Breast epithelium (tissue), 4 donors: ENCODE data around the gene DTYMK. TPM values are rescaled to one million over a fixed set of nuclear protein-coding genes. Genes with fewer than 3 reads are reported as not detected.
A peak's percentile ranks its signal among the peaks of the same experiment; 100 is the strongest.

Experiments
- DNase-seq, 2 donors: peaks; one replicate each; pipeline ENCODE4 v3.0.0-alpha.2; 2019; ENCODE audit warnings: low spot score in 2 of 2
- H3K27ac ChIP-seq, 2 donors: fragments of 200-600 bp; sonication (generic) in 1 of 2; one replicate each; pipeline ENCODE4 v1.5.1; 2016 to 2019; ENCODE audit warnings: mild to moderate bottlenecking in 1 of 2
- H3K27me3 ChIP-seq, 2 donors: fragments of 200-600 bp; sonication (generic) in 1 of 2; one replicate each; pipeline versions ENCODE4 v1.5.1 to v1.6.0; 2017 to 2019; ENCODE audit warnings: control low read depth in 1 of 2, mild to moderate bottlenecking in 1 of 2
- H3K36me3 ChIP-seq: fragments of 200-600 bp; one replicate; pipeline ENCODE4 v1.5.1; 2019
- H3K4me1 ChIP-seq, 2 donors: fragments of 200-600 bp; sonication (generic); one replicate each; pipeline ENCODE4 v1.5.1; 2016 to 2019; ENCODE audit warnings: control low read depth in 1 of 2
- H3K4me3 ChIP-seq, 3 donors: fragments of 200-600 bp; sonication (generic); 1 replicate in 2 of 3; 2 replicates in 1 of 3; pipeline ENCODE4 v1.5.1; 2016 to 2019; ENCODE audit warnings: mild to moderate bottlenecking in 3 of 3, moderate library complexity in 2 of 3
- H3K9me3 ChIP-seq, 2 donors: fragments of 200-600 bp; sonication (generic) in 1 of 2; one replicate each; pipeline ENCODE4 v1.5.1; 2016 to 2019; ENCODE audit warnings: control low read depth in 1 of 2
- POLR2A ChIP-seq: fragments of 450-650 bp; IDR thresholded peaks from one replicate; pipeline ENCODE4 v1.6.1; 2016; ENCODE audit warnings: antibody characterized with exemption, mild to moderate bottlenecking, moderate library complexity
- POLR2AphosphoS5 ChIP-seq, 3 donors: sonication (generic); formaldehyde crosslinking; IDR thresholded peaks; one replicate each; pipeline ENCODE4 v1.6.1; 2017; ENCODE audit warnings: antibody characterized with exemption in 3 of 3
- intact Hi-C: fragments of 100-400 bp; cut with DNase I; formaldehyde crosslinking; loops from one replicate; pipeline ENCODE4 v1.15.1; 2023; ENCODE audit warnings: low total_unique reads
- total RNA-seq, 3 donors: library from RNA; depleted of rRNA; stranded (reverse); fragments of >200 nt; gene quantifications; one replicate each; pipeline ENCODE4 v1.1.0, GENCODE V29; 2016
- TF ChIP-seq, protein P1 (sequence below), 3 donors: fragments of 450-650 bp; IDR thresholded peaks; one replicate each; pipeline ENCODE4 v1.5.1; 2016 to 2017; ENCODE audit warnings: antibody characterized with exemption in 3 of 3, mild to moderate bottlenecking in 3 of 3, moderate library complexity in 3 of 3

Gene DTYMK
- total RNA-seq, 3 donors from 2014 or later, result 16.8 to 23.2 (median 19.7) TPM

DNA sequence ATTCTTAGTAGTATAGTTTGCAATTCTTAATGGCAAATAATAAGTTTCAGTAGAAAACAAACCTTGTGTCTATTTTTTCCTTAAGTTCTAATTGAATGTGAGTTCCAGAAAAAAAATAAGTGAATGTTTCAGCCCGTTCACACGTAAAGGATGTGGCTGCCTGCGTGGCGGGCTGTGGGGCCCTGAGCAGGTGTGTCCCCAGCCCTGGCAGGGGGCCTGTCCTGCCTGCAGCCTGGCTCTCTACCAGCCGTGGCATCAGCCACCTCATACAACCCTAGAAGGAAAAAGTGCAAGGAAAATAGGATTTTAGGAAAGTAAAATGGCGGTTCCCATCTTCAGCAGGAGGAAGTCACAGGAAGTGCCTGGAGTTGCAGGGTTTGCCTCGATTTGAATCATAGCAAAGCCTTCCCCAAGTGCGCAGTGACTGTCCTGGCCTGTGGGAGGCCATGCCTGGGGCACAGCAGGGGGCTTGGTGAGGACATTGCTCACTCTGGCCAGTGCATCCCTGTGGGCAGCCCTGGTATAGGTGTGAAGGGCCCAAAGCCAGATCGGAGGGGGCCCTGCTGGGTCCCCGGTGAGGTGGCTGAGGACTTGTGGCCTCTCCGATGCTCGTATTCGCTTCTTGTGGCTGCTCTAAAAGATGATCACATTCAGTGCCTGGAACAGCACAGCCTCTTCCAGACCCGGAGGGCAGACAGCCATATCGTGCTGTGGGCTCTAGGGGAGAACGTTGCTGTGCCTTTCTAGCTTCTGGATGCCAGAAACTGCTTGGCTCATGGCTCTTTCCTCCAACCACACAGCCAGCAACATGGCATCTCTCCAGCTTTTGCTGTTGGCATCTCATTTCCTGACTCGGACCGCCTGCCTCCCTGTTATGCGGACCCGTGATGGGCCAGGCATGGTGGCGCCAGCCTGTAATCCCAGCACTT lies 12.6 kb downstream of the DTYMK start:
- Histone ChIP-seq H3K36me3 (no peaks in the 10 kb centered on the region), H3K4me3 (no peak overlapping the region), H3K4me1 (no peaks in the 10 kb centered on the region), H3K27ac (peak overlapping the region; percentile 12 to 29), H3K9me3 (no peaks in the 10 kb centered on the region), H3K27me3 (no peaks in the 10 kb centered on the region)
- intact Hi-C loops, result no loop called here
- TF ChIP-seq POLR2AphosphoS5 (IDR thresholded peaks at IDR 0.05), result no peak
- no peak for TF ChIP-seq POLR2A
- TF ChIP-seq, protein P1, sequence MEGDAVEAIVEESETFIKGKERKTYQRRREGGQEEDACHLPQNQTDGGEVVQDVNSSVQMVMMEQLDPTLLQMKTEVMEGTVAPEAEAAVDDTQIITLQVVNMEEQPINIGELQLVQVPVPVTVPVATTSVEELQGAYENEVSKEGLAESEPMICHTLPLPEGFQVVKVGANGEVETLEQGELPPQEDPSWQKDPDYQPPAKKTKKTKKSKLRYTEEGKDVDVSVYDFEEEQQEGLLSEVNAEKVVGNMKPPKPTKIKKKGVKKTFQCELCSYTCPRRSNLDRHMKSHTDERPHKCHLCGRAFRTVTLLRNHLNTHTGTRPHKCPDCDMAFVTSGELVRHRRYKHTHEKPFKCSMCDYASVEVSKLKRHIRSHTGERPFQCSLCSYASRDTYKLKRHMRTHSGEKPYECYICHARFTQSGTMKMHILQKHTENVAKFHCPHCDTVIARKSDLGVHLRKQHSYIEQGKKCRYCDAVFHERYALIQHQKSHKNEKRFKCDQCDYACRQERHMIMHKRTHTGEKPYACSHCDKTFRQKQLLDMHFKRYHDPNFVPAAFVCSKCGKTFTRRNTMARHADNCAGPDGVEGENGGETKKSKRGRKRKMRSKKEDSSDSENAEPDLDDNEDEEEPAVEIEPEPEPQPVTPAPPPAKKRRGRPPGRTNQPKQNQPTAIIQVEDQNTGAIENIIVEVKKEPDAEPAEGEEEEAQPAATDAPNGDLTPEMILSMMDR (IDR thresholded peaks at IDR 0.05), result no peak
- DNase-seq, result no peak

DNA sequence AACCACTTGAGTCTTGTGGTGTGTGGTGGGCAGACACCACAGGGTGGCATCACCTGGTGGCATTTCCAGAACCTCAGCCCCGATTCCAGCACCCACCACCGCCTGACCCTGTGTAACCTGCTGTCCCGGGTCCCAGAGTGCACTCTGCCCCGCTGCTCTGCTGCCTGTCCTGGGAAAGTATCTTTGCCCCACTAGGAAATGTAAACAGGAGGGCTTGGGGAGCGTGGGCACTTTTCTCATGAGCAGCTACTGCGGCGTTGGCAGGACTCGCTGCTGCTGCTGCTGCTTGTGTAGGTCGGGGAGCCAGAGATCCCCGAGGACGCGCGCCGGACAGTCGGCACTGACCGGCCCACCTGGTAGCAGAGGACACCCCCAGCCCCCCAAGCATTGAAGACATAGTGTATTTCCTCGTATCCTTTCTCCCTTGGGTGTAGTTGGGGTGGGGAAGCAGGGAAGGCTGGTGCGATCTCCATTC lies 13.4 kb downstream of the DTYMK start:
- intact Hi-C loops, result no loop called here
- Histone ChIP-seq H3K36me3 (no peaks in the 10 kb centered on the region), H3K27ac (no peak overlapping the region)

DNA sequence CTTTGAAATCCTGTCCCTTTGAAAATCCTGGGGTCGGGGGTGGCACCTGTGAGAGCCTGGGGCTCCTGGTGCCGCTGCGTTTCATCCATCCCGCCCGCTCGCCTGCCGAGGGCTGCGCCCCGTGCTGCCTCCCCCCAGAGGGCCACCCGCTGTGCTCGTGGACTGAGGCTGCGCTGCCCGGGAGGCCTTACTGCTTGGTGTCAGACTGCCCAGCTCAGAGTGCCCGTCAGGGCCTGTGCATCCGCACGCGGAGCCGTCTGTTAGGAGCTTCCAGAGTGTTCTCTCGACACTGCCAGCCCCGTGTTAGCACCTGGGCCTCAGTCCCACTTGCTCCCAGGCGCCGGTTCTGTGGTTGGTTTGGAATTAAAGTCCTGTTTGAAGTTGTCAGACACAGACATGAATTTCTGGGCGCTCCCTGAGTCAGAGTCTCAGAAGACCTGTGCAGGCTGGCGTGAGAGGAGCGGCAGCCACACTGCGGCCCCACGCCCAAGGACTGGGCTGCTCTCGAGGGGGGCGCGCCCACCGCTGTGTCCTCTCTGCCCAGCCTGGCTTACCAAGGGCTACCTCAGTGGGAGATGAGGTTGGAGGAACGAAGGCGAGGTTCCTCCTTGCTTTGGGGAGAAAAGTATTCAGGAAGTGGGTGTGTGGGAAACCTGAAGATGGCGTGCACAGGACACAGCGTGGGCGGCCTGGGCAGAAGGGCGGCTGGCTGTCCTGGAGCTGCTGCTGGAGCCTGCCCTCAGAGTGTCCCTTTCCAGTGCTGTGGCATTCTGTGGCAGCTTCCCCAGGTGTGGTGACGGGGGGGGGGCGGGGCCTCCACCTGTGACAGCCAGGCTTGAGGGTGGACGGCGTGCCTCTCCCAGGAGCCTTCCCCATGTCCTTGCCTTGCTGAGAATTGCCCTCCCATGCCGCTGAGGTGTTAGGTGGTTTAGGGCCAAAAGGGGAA lies 14.1 kb downstream of the DTYMK start:
- DNase-seq, result no peak
- Histone ChIP-seq H3K9me3 (no peaks in the 10 kb centered on the region), H3K27me3 (no peaks in the 10 kb centered on the region), H3K27ac (no peak overlapping the region), H3K36me3 (no peaks in the 10 kb centered on the region), H3K4me3 (no peak overlapping the region), H3K4me1 (no peaks in the 10 kb centered on the region)
- intact Hi-C loops, result no loop called here
- no peak for TF ChIP-seq POLR2AphosphoS5 (IDR thresholded peaks at IDR 0.05)
- no peak for TF ChIP-seq POLR2A
- TF ChIP-seq, protein P1 (IDR thresholded peaks at IDR 0.05), result no peak

More for the DNA sequence above, 13.4 kb downstream of the DTYMK start:
- no peaks in the 10 kb centered on the region for H3K27me3 ChIP-seq
- TF ChIP-seq, protein P1 (IDR thresholded peaks at IDR 0.05), result no peak
- no peak for TF ChIP-seq POLR2AphosphoS5 (IDR thresholded peaks at IDR 0.05)
- TF ChIP-seq POLR2A, result no peak
- no peak overlapping the region for H3K4me3 ChIP-seq
- H3K9me3 ChIP-seq, result no peaks in the 10 kb centered on the region
- DNase-seq, result no peak
- no peaks in the 10 kb centered on the region for H3K4me1 ChIP-seq

DNA sequence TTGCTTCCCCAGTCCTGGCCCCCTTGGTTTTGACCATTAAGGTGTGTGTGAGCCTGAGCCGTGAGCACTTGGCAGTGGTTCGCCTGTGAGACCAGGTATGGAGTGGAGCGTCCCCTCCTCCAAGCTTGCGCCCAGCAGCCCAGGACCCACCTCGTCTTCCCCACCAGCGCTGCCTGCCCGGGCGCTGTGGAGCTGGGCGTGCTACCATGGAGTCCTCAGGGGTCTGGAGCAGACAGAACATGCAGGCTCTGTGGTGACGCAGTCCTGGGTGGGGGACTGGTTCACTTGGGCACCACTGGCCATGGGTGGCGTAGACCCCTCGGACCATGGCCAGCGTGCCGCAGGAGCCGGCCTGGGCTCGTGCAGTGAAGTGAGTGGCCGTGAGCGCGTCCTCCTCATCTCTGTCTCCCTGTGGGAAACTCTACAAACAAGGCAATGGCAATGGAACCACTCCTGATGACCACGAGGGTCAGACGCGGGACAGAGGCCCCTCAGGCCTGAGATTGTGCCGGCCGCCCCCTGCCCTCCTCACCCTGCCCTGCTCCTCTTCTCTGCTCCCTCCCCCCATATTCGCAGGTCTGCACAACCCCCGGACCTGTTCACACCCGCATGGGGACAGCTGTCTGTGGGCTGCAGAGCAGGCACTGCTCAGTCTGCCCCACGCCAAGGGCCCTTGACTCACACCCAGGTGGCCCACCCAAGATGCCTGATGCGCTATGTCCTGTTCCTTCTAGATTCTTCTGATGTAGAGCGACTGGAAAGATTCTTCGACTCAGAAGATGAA lies 15.0 kb downstream of the DTYMK start:
- Histone ChIP-seq H3K9me3 (no peaks in the 10 kb centered on the region), H3K4me1 (no peaks in the 10 kb centered on the region), H3K4me3 (no peak overlapping the region), H3K27me3 (no peaks in the 10 kb centered on the region), H3K36me3 (no peaks in the 10 kb centered on the region), H3K27ac (no peak overlapping the region)
- DNase-seq, result no peak
- TF ChIP-seq POLR2A (no peak), POLR2AphosphoS5 (IDR thresholded peaks at IDR 0.05) (no peak)
- TF ChIP-seq, protein P1 (IDR thresholded peaks at IDR 0.05), result no peak
- intact Hi-C loops, result no loop called here
